KG1 (cell line): ENCODE results near the gene SEM1.
"Not testable (repeated sequence)": the region's sequence is repeated elsewhere in the genome, so short reads cannot be mapped to it uniquely, and the experiment has no call there.

ENCODE experiments used
- DNase-seq: peaks from one replicate; lab custom pipeline; 2025; lab: John Stamatoyannopoulos, UW

SEM1 gene

GRCh38 chr7:96709381-96710228, at the start of gene SEM1:
Gene SEM1, minus strand, starts transcription at chr7:96709846. Its CDS starts 83 bp downstream, at chr7:96709763.
- peak; percentile 5 for DNase-seq

- not testable (repeated sequence) for DNase-seq
Measured at GRCh38 chr7:96757880-96758279, 48.2 kb upstream of the SEM1 start.

DNA sequence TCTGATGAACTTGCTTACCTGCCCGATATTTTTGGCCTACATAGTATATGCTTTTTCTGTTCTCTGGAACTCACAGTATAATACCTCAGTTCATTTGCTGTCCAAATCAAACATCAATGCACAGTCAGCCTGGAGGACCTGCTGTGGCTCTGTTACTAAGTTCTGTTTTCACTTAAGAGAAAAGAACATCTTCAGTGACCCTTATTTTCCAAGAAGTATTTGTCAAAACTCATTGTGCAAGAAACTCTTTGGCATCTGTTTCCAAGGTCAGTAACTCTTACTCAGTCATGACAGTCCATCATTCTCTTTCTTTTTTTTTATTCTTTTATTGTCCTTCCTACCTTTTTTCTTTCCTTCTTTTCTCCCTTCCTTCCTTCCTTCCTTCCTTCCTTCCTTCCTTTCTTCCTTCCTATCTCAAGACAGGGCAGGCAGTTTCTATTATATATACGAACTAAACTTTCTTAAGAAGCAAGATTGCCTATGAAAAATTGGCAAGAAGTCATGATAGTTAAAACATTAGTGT, 37.8 kb upstream of the SEM1 start:
- DNase-seq = no peak

DNA sequence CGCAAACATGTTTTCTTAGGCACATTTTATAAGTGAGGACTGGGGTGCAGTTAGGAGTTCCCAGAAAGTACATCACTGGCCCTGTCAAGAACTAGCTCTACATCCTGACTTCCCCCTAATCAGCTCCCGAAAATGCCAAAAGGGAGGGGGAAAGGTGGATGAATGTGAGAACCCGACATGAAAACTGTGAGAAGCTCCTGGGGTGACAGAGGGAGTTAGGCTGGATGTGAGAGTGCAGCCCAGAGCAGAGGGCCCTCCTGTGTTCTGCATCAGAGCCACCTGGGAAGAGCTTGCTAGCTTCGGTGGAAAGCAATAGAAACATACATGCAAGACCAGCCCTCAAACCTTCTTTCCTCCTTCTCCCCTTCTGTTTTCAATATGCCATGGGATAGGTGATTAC, 30.5 kb upstream of the SEM1 start:
- no peak for DNase-seq

- DNase-seq = no peak
Measured at GRCh38 chr7:96739609-96740008, 30.0 kb upstream of the SEM1 start.

DNA sequence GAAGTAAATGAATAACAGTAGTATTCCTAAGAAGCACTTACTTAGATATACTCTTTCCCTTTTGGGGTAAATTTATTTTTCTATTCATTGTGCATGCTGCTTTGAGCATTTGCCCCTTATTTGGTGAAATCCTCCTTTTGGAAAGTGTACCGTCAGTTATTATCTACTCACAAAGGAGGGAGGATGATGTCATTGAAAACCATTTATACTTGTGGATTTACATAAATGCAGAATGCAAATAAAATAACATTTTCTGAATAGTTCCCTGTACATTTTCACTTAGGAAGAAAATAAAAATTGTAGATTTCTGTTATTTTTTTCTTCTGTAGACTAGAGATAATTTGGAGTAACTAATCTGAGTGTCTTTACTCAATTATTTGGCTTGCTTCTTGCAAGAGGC, 29.5 kb upstream of the SEM1 start:
- DNase-seq = no peak

DNA sequence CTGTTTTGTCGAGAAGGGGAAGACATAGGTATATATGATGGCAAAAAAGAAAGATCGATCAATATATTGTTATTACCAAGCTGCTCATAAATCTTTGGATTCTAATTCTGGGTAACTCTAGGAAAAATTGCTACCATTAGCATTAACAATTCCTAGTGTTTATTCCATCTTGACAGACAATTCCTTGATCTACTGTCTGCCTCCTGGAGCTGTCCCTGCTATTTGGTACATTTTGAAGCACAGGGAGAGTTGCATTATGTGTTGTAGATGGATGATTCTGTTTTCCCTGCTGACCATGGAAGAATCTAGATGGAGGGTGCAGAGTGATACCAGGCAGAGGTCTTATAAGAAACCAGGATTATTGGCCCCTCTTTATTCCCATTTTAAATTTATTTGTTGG, 29.1 kb upstream of the SEM1 start:
- DNase-seq = no peak

- DNase-seq = no peak
Measured at GRCh38 chr7:96737545-96738050, 28.0 kb upstream of the SEM1 start.

DNA sequence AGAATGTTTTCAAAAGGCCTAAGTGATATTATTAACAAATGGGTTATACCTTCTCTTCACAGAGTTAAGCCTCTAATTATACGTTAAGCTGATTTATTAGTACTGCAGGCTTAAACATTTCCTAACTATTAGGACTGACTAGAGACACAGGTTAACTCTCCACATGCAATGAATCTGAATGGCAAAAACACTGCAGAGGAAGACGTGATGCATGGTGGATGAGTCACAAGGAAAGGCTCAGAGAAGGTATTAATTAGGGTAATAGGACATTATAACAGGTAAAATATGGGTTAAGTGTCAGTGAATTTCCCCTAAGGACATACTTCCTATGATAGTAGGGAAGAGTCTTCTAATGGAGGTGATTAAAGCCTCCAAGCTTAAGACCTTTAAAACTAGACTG, 24.7 kb upstream of the SEM1 start:
- DNase-seq = no peak

DNA sequence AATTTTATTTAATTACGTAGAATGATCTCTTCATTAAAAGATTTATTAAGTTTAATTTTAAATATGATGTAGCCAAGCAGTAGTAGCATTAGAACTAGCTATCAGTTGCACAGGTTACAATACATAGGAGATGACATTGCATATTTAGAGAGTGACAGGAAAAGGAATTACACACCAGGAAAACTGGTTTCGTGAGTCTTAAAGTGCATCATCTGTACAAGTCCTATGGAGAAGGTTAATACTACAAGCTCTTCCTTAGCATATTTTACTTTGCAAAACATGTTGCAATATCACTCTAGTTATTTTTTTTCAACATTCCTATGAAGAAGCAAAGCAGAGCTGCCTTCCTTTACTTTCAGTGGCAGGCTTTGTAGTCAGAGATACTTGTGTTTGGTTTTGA, 20.2 kb upstream of the SEM1 start:
- no peak for DNase-seq

DNA sequence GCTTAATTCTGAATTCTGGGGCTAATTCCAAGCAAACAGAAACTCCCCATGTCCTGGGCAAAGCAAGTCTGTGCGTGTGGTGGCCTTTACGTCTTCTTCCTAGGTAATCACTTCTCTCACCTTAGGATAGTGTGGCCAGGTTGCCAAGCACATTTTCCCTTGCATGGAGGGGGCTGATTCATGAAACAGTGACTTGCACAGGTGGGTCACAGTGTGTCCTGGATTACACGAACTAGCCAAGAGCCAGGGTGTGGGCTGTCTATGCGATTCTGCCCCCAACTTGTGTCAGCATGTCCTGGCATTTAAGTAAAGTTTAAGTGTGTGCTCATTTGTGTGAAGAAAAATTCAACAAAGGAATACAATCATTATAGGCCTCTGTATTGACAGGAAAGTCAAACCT, 18.5 kb upstream of the SEM1 start:
- DNase-seq = no peak

- DNase-seq = no peak
Measured at GRCh38 chr7:96727534-96728088, 18.0 kb upstream of the SEM1 start.

GRCh38 chr7:96723622-96724021, 14.0 kb upstream of the SEM1 start:
- no peak for DNase-seq

- not testable (repeated sequence) for DNase-seq
Measured at GRCh38 chr7:96722928-96723327, 13.3 kb upstream of the SEM1 start.

DNA sequence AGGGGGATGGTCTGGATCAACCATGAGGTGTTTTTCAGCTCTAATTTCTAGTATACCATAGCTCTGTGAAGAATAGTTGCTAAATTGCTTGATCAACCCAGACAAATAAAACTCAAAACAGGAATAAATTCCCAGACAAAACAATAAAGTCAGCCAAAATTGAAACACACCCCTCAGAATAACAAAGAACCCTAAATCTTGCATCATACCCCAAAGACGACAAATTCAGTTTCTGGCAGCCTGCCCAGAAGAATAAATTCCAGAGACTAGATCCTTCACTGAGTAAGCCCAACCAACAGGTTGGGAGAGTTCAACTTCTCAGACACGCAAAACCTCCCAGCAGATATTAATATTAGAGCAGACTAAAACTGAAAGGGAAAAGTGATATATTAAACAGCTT, 11.2 kb upstream of the SEM1 start:
- DNase-seq = no peak

DNA sequence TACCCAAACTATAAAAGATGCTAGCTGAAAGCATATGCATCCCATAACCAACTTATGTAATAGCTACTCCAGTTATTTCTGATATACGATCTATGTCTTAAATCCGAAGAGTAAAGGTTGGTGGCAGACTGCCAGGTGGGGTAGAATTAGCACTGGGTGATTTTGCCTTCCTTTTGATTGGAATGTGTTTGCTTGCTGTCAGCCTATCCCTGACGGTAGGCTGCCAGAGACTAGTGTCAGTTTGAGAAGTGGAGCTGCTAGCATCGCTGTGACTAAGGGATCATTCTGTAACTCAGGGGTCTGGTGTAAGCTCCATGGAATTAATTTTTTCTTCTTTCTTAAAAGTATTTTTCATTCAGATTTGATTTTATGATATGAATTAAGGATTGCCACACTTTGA, 9.5 kb upstream of the SEM1 start:
- no peak for DNase-seq

DNA sequence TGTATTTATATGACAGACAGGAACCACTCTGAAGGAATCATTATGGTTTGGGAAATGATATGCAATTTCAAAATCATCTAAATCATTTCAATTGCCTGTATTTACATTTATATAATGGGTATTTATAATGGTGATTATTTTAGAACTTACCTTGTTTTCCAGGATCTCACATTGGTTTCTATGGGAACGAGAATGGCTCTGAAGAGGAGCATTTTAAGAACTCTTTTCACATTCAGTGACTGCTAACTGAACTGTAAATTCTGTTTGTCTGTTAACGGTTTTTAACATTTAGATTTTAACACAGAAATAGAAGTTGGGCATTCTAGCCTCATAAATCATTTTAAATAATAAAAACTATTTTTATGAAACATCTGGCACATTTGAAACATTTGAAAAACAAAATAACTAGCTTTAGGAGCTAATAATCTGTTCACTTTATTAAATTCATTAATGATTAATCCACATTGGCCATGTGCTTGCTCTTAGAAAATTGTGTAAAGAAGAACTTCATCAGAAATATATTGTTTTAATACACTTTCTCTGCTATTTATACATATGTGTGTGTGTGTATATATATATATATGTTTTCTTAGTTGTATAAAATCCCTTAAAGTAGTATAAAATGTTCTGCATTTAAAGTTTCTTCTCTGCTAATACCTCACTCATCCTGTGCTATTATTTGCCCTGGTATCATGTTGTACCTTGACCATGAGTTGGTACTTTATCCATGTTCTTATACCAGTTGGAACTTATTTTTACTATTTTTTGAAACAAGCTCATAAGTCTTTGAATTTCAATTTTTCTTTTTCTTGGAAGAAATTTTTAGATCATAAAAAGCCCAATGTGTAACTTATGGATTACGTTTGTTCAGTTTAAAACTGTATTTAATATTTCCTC, 8.7 kb upstream of the SEM1 start:
- no peak for DNase-seq

- no peak for DNase-seq
Measured at GRCh38 chr7:96713037-96713436, 3.4 kb upstream of the SEM1 start.

GRCh38 chr7:96710544-96710943, 898 bp upstream of the SEM1 start:
- no peak for DNase-seq

GRCh38 chr7:96708872-96709271, 774 bp downstream of the SEM1 start:
- DNase-seq = no peak

DNA sequence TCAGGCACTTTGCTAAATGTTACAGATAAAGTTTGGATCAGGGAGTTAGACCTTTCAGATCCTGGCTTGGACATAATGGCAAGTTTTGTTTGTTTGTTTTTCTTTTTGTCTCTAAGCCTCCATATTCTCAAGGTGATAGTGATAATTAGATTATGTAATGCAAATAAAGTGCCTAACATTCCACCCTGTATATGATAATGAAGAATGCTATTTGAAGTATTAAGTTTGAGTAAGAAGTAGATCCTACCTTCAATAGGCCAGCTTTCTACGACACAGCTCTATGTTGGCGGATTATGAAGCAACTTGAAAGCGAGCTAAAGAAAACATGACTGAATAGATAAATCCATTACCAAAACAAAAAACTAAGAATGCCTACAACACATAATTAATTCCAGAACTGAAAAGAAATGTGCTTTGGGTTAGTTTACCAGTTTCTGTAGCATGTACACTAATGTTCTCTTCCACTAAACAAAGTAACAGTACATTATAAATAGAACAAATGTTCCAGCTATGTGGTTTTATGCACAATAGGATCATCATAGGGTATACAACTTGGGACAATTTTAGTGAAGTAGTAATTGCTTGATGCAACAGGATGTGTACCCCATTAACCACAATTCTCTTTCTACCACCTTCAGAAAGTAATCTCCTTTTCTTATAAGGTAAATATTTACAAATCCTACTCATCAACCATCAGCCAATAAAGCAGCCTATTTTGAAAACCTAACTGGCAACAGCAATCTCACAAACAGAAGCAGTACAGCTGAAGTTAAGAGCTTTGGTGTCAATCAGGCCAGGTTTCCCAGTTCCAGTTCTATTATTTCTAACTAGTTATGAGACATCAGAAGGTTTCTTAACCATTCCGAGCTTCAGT, 1.5 kb downstream of the SEM1 start:
- no peak for DNase-seq
